ENCODE results near the gene AHSG.
A peak's percentile ranks its signal among the peaks of the same experiment; 100 is the strongest.

Gene AHSG

GRCh38 chr3:186570096-186570940 lies 42.5 kb upstream of the AHSG start, which contains the start of gene DNAJB11:
Gene DNAJB11 (plus strand): TSS chr3:186570720. CDS start chr3:186570898, 178 bp downstream.
- no peak for TF ChIP-seq CTCF (IDR thresholded peaks at IDR 0.05; ENCODE audit: low read depth, low read length, missing control alignments)
- DNase-seq (ENCODE audit: extremely low read depth, low read depth), result peak; percentile 99
- H3K4me3 ChIP-seq (replicated peaks; ENCODE audit: low read depth, low read length), result peak within 1 kb of the TSS; percentile 93

GRCh38 chr3:186570941-186571643 lies 41.8 kb upstream of the AHSG start:
- no peak for DNase-seq (ENCODE audit: extremely low read depth, low read depth)
- peak overlapping the region; percentile 93 for H3K4me3 ChIP-seq (replicated peaks; ENCODE audit: low read depth, low read length)
- no peak for TF ChIP-seq CTCF (IDR thresholded peaks at IDR 0.05; ENCODE audit: low read depth, low read length, missing control alignments)

GRCh38 chr3:186571644-186572013 lies 41.2 kb upstream of the AHSG start:
- DNase-seq (ENCODE audit: extremely low read depth, low read depth), result no peak
- no peak for TF ChIP-seq CTCF (IDR thresholded peaks at IDR 0.05; ENCODE audit: low read depth, low read length, missing control alignments)
- peak overlapping the region; percentile 93 for H3K4me3 ChIP-seq (replicated peaks; ENCODE audit: low read depth, low read length)

- no peak for DNase-seq (ENCODE audit: extremely low read depth, low read depth)
Measured at GRCh38 chr3:186577521-186577920, 35.3 kb upstream of the AHSG start.

GRCh38 chr3:186580785-186581184 lies 32.1 kb upstream of the AHSG start:
- no peak for TF ChIP-seq CTCF (IDR thresholded peaks at IDR 0.05; ENCODE audit: low read depth, low read length, missing control alignments)
- DNase-seq (ENCODE audit: extremely low read depth, low read depth), result no peak
- H3K4me3 ChIP-seq (replicated peaks; ENCODE audit: low read depth, low read length), result no peak overlapping the region

More at GRCh38 chr3:186577521-186577920, 35.3 kb upstream of the AHSG start:
- H3K4me3 ChIP-seq (replicated peaks; ENCODE audit: low read depth, low read length), result no peak overlapping the region
- TF ChIP-seq CTCF (IDR thresholded peaks at IDR 0.05; ENCODE audit: low read depth, low read length, missing control alignments), result no peak

- no peak for TF ChIP-seq CTCF (IDR thresholded peaks at IDR 0.05; ENCODE audit: low read depth, low read length, missing control alignments)
- no peak overlapping the region for H3K4me3 ChIP-seq (replicated peaks; ENCODE audit: low read depth, low read length)
Measured at GRCh38 chr3:186582541-186582940, 30.3 kb upstream of the AHSG start.

More at GRCh38 chr3:186582541-186582940, 30.3 kb upstream of the AHSG start:
- DNase-seq (ENCODE audit: extremely low read depth, low read depth), result no peak

Measured in HFF-Myc (cell line).